Neural progenitor cell (in vitro differentiated cells): ENCODE data around the gene NR1H2.

Experiments used
- CTCF ChIP-seq: fragments of 200-600 bp; sonication (generic); IDR thresholded peaks from 2 replicates; pipeline ENCODE4 v1.5.1; 2017; ENCODE audit warnings: antibody characterized with exemption, mild to moderate bottlenecking
- EZH2 ChIP-seq: fragments of 200-600 bp; sonication (generic); IDR thresholded peaks from 2 replicates; pipeline ENCODE4 v1.6.1; 2017; ENCODE audit warnings: antibody characterized with exemption, mild to moderate bottlenecking, moderate library complexity
- EZH2phosphoT487 ChIP-seq: fragments of 200-600 bp; sonication (generic); IDR thresholded peaks from 2 replicates; pipeline ENCODE4 v1.6.1; 2017; ENCODE audit warnings: antibody characterized with exemption

GRCh38 chr19:50417111-50418081, 41.1 kb downstream of the NR1H2 start:
- TF ChIP-seq CTCF, result no peak
- no peak for TF ChIP-seq EZH2
- no peak for TF ChIP-seq EZH2phosphoT487
